T-helper 9 cell (primary cell): ENCODE results near the gene SNX21.
"Not testable (repeated sequence)": the region's sequence is repeated elsewhere in the genome, so short reads cannot be mapped to it uniquely, and the experiment has no call there.

Source experiments
- DNase-seq: peaks from one replicate; pipeline ENCODE4 v3.0.0-alpha.2; 2020
- total RNA-seq, 2 donors: gene quantifications; one replicate each; lab custom pipeline; 2026; lab: John Stamatoyannopoulos, UW

The SNX21 gene
- total RNA-seq, result 0.24 to 2.3 reads per million in 2 donors

GRCh38 chr20:45833030-45833882, at the start of gene SNX21:
Gene SNX21, plus strand, starts transcription at chr20:45833799. Its CDS starts 121 bp downstream, at chr20:45833920.
- no peak for DNase-seq

- no peak for DNase-seq
These were observed 45.2 kb upstream of the SNX21 start for GRCh38 chr20:45788351-45788750.

GRCh38 chr20:45792317-45793118, 41.1 kb upstream of the SNX21 start:
- DNase-seq, result no peak

GRCh38 chr20:45796337-45797065, 37.1 kb upstream of the SNX21 start:
- DNase-seq, result no peak

GRCh38 chr20:45797510-45797909, 36.1 kb upstream of the SNX21 start:
- not testable (repeated sequence) for DNase-seq

DNA sequence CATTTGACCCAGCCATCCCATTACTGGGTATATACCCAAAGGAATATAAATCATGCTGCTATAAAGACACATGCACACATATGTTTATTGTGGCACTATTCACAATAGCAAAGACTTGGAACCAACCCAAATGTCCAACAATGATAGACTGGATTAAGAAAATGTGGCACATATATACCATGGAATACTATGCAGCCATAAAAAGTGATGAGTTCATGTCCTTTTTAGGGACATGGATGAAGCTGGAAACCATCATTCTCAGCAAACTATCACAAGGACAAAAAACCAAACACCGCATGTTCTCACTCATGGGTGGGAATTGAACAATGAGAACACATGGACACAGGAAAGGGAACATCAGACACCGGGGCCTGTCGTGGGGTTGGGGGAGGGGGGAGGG, 35.6 kb upstream of the SNX21 start:
- DNase-seq, result not testable (repeated sequence)

DNA sequence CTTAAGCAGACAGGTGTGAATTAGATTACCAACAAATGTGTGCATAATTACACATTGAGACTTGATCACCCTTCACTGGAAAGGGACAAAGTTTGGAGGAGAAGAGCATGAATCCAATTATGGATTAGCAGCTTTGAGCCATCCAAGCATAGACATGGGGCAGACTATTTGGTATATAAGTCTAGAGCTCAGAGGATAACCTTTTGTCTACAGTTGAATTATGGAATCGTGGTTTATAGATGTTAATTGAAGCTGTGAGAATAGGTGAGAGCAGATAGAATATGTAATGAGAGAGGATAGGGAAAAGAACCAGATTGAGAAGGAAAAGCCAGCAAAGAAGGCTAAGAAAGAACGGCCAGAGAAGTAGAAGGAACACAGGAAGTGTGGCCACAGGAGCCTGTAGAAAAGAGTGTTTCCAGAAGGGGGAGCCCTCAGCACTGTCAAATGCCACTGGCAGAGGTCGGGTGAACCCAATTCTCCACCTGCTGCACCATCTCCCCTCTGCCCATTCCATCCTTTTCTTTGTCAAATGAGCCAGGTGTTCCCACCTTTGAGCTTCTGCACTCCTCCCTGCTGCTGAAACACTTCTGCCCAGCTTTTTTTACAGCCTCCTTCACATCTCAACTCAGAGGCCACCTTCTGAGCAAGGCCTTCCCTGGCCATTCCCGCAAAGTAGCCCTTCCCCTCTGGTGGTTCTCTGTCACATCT, 34.5 kb upstream of the SNX21 start:
- peak; percentile 42 for DNase-seq

DNA sequence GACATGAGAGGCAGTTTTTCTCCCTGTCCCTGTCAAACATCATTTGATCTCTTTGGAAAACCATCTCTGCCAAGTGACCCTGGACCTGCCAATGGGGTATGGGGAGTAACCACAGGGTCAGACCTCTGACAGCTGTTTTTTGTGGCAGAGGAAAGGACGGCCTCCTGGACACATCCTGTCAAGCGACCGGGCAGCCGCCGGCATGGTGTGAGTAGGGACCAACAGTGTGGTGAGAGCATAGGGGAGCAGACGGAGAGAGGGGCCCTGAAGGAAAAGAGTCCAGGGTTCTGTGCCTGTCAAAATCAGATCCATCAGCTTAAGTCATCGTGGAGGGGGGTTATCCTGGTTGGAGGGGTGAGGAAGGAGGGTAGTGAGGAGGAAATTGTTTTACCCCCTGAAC, 31.7 kb upstream of the SNX21 start:
- no peak for DNase-seq

- no peak for DNase-seq
These were observed 23.2 kb upstream of the SNX21 start for GRCh38 chr20:45810191-45810970.

- peak; percentile 87 for DNase-seq
These were observed 21.2 kb upstream of the SNX21 start, which contains the start of gene UBE2C for GRCh38 chr20:45812157-45813005. Gene UBE2C, plus strand, starts transcription at chr20:45812644. Its CDS starts 52 bp downstream, at chr20:45812696.

DNA sequence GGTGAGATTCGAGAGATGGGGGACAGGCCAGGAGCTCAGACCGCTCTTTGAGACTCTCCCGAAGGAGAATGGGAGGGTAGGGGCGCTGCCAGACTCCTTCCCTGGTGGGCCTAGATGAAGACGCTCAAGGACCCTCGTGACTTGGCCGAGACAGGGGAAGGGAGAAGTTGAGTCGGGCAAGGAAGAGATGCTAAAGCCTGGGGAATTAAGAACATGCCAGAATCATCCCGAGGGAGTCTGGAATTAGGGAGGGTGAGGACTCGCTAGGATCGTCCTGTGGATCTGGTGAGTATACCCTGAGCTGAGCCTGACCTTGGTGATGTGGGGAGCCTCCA, 20.6 kb upstream of the SNX21 start:
- no peak for DNase-seq

- DNase-seq, result no peak
These were observed 20.1 kb upstream of the SNX21 start for GRCh38 chr20:45813489-45813888.

- no peak for DNase-seq
These were observed 19.3 kb upstream of the SNX21 start for GRCh38 chr20:45814314-45814713.

DNA sequence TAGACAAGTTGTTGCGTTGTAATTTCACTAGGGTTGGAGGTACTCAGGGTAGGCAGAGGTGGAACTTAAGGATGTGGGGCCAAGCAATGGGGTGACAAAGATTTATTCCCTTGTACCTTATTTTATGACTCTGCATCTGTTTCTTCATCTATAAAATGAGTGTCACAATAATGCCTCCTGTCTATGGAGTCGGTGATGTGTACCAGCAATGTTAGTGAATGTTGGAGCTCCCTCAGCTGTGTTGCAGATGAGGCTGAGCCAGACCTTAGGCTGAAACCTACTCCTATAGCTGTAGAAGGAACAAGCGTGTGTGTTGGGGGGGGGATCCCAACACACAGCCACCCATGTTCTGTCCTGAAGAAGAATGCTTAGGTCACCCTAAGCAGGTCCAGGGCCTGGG, 16.6 kb upstream of the SNX21 start:
- DNase-seq, result no peak

GRCh38 chr20:45817376-45818194, 16.0 kb upstream of the SNX21 start:
- DNase-seq, result no peak

DNA sequence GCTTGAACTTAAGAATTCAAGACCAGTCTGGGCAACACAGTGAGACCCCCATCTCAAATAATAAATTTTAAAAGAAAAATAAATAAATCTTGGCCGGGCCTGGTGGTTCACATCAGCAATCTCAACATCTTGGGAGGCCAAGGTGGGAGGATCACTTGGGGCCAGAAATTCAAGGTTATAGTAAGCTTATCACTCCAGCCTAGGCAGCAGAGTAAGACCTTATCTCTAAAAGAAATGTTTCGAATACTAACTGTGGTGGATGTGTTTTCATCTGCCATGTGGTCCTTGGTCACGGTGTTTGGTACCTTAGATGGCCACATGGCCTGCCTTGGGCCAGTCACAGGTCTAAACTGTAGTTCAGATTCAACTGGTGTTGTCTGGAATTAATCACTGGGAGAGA, 15.4 kb upstream of the SNX21 start:
- DNase-seq, result no peak

- no peak for DNase-seq
These were observed 14.1 kb upstream of the SNX21 start for GRCh38 chr20:45819466-45819865.

DNA sequence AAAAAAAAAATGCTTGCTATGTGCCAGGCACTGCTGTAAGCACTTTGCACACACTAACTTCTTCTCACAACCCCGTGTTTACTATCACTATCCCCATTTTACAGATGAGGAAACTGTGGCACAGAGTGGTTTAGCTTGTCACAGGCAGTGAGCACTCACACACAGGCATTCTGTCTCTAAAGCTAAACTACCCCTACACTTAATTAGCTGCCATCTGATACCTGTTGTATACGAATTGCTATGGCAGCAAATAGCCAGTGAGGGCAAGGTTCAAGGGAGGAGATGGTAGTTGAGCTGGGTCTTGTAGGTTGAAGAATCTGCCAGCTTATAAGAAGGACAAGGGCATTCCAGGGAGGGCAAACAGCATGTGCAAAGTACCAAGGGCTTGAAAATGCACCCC, 11.7 kb upstream of the SNX21 start:
- no peak for DNase-seq

DNA sequence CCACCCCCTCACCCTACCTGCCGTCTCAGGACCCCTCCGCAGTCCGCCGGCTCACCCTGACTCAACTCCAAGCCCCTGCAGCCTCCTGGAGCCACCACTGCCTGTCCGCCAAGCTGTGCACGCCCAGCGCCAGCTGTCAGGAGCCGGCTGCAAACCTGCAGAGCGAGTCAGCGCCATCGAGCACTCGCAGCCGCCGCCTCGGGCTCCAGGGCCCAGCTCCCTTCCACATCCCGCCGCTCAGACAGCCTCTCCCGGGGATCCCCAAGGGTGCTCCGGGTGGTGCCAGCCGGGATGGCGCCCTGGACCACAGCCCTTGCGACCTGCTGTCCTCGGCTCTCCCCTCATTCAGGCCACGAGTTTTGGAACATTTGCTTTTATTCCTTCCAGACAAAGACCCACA, 10.7 kb upstream of the SNX21 start:
- DNase-seq, result no peak
